GM23338 (cell line): ENCODE data around the gene METRN.

Source experiments
- EZH2 ChIP-seq: fragments of 200-600 bp; sonication (generic); IDR thresholded peaks from one replicate; pipeline ENCODE4 v1.8.0; 2017; ENCODE audit warnings: antibody characterized with exemption, mild to moderate bottlenecking, low read depth; ENCODE audit not compliant: unreplicated experiment
- POLR2AphosphoS5 ChIP-seq: IDR thresholded peaks from 2 replicates; pipeline ENCODE4 v1.6.1; 2016; ENCODE audit warnings: antibody characterized with exemption, low read depth
- ZNF114 ChIP-seq: fragments of 250-450 bp; sonication (Bioruptor Pico); IDR thresholded peaks from 2 replicates; pipeline ENCODE4 v1.5.0; 2020; ENCODE audit warnings: mild to moderate bottlenecking, moderate library complexity
- TF ChIP-seq, protein P1 (sequence below), 2 experiments: fragments of 200-600 bp in 1 of 2; sonication (generic) in 1 of 2; conservative IDR thresholded peaks; 2 replicates each; pipeline versions ENCODE4 v1.5.1 to v1.6.1; 2016 to 2017; ENCODE audit warnings: antibody characterized with exemption in 2 of 2, low read depth in 2 of 2, mild to moderate bottlenecking in 2 of 2, moderate library complexity in 1 of 2
- TF ChIP-seq, protein P2 (sequence below): IDR thresholded peaks from one replicate; pipeline ENCODE4 v1.6.1; 2018; ENCODE audit warnings: antibody characterized with exemption; ENCODE audit not compliant: unreplicated experiment

GRCh38 chr16:763369-764183 lies 48.7 kb downstream of the METRN start:
- TF ChIP-seq, protein P1, sequence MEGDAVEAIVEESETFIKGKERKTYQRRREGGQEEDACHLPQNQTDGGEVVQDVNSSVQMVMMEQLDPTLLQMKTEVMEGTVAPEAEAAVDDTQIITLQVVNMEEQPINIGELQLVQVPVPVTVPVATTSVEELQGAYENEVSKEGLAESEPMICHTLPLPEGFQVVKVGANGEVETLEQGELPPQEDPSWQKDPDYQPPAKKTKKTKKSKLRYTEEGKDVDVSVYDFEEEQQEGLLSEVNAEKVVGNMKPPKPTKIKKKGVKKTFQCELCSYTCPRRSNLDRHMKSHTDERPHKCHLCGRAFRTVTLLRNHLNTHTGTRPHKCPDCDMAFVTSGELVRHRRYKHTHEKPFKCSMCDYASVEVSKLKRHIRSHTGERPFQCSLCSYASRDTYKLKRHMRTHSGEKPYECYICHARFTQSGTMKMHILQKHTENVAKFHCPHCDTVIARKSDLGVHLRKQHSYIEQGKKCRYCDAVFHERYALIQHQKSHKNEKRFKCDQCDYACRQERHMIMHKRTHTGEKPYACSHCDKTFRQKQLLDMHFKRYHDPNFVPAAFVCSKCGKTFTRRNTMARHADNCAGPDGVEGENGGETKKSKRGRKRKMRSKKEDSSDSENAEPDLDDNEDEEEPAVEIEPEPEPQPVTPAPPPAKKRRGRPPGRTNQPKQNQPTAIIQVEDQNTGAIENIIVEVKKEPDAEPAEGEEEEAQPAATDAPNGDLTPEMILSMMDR (conservative IDR thresholded peaks at IDR 0.05; ENCODE audit: low read depth in 2 of 2) = no peak
- no peak for TF ChIP-seq ZNF114
- TF ChIP-seq, protein P2, sequence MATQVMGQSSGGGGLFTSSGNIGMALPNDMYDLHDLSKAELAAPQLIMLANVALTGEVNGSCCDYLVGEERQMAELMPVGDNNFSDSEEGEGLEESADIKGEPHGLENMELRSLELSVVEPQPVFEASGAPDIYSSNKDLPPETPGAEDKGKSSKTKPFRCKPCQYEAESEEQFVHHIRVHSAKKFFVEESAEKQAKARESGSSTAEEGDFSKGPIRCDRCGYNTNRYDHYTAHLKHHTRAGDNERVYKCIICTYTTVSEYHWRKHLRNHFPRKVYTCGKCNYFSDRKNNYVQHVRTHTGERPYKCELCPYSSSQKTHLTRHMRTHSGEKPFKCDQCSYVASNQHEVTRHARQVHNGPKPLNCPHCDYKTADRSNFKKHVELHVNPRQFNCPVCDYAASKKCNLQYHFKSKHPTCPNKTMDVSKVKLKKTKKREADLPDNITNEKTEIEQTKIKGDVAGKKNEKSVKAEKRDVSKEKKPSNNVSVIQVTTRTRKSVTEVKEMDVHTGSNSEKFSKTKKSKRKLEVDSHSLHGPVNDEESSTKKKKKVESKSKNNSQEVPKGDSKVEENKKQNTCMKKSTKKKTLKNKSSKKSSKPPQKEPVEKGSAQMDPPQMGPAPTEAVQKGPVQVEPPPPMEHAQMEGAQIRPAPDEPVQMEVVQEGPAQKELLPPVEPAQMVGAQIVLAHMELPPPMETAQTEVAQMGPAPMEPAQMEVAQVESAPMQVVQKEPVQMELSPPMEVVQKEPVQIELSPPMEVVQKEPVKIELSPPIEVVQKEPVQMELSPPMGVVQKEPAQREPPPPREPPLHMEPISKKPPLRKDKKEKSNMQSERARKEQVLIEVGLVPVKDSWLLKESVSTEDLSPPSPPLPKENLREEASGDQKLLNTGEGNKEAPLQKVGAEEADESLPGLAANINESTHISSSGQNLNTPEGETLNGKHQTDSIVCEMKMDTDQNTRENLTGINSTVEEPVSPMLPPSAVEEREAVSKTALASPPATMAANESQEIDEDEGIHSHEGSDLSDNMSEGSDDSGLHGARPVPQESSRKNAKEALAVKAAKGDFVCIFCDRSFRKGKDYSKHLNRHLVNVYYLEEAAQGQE = no peak
- TF ChIP-seq EZH2 = no peak
- no peak for TF ChIP-seq POLR2AphosphoS5
